ENCODE measurements around the gene GLS2.

GRCh38 chr12:56477521-56478225 lies 10.3 kb downstream of the GLS2 start:
- TF ChIP-seq CTCF (IDR thresholded peaks at IDR 0.05) (no peak), POLR2A (IDR thresholded peaks at IDR 0.05) (no peak)
